GM23248 (cell line): ENCODE data around the gene CTAG1A.

Experiments
- EZH2 ChIP-seq: fragments of 200-600 bp; sonication (generic); IDR thresholded peaks from 2 replicates; pipeline ENCODE4 v1.6.1; 2018; ENCODE audit warnings: antibody characterized with exemption, mild to moderate bottlenecking; ENCODE audit not compliant: insufficient read depth, poor library complexity, severe bottlenecking
- EZH2phosphoT487 ChIP-seq: fragments of 200-600 bp; sonication (generic); IDR thresholded peaks from 2 replicates; pipeline ENCODE4 v1.6.1; 2018; ENCODE audit warnings: antibody characterized with exemption, moderate library complexity, mild to moderate bottlenecking, low read depth; ENCODE audit not compliant: insufficient read depth

DNA sequence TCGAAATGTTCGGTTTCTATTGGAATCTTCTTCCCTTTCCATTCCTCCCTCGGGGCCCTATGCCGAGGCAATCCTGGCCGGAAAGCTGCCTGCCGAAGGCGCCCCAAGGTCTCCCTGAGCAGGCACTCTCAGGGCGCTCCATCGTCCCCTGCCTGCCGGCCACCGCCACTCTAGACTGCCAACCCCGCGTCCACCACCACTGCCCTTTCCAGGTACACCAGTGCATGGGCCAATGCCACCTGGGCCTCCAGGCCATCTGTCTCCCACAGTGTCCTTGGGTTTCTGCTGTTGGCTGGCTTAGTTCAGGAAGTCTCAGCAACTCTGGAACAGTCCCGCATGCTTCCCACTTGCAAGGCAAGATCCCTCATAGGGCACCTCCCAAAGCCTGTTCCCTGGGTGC, 14.6 kb downstream of the CTAG1A start:
- no peak for TF ChIP-seq EZH2
- TF ChIP-seq EZH2phosphoT487 = no peak
